ENCODE results near the gene TECPR2.

TECPR2 gene

DNA sequence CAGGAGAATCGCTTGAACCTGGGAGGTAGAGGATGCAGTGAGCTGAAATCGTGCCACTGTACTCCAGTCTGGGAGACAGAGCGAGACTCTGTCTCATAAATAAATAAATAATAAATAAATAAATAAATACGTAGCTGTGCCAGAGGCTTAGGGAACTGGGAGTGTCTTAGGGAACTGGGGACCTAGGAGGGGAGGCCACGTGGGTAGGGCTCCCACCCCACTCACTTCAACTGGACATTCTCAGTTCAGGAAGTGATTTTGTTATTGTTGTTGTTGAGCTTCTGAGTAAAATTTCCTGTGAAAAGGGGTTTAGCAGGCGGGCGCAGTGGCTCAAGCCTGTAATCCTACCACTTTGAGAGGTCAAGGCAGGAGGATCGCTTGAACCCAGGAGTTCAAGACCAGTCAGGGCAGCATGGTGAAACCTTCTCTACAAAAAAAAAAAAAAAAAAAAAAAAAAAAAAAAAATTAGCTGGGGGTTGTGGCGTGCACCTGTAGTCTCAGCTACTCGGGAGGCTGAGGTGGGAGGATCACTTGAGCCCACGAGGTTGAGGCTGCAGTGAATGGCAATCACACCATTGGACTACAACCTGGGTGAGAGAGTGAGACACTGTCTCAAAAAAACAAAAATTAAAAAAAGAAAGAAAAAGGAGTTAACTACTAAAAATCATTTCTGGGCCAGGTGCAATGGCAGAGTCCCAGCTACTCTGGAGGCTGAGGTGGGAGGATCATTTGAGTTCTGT is 165.9 kb downstream of the TECPR2 start:
- no peak overlapping the region for H3K4me3 ChIP-seq (ENCODE audit: low read depth, low read length)
- TF ChIP-seq CTCF (IDR thresholded peaks at IDR 0.05; ENCODE audit: low read depth, low read length, missing control alignments) = no peak
- in situ Hi-C loops (cut with HindIII; ENCODE audit: low sequenced_read_pairs) = no loop called here
- DNase-seq (ENCODE audit: low read depth) = no peak

- no peak for DNase-seq (ENCODE audit: low read depth)
- TF ChIP-seq CTCF (IDR thresholded peaks at IDR 0.05; ENCODE audit: low read depth, low read length, missing control alignments) = no peak
- in situ Hi-C loops (cut with HindIII; ENCODE audit: low sequenced_read_pairs) = no loop called here
- H3K4me3 ChIP-seq (ENCODE audit: low read depth, low read length) = no peak overlapping the region
These were observed 168.2 kb downstream of the TECPR2 start for GRCh38 chr14:102530828-102531478.

GRCh38 chr14:102532204-102532658 is 169.5 kb downstream of the TECPR2 start:
- H3K4me3 ChIP-seq (ENCODE audit: low read depth, low read length) = no peak overlapping the region
- in situ Hi-C loops (cut with HindIII; ENCODE audit: low sequenced_read_pairs) = no loop called here
- TF ChIP-seq CTCF (IDR thresholded peaks at IDR 0.05; ENCODE audit: low read depth, low read length, missing control alignments) = no peak
- DNase-seq (ENCODE audit: low read depth) = no peak

- in situ Hi-C loops (cut with HindIII; ENCODE audit: low sequenced_read_pairs) = no loop called here
- H3K4me3 ChIP-seq (ENCODE audit: low read depth, low read length) = no peak overlapping the region
- no peak for TF ChIP-seq CTCF (IDR thresholded peaks at IDR 0.05; ENCODE audit: low read depth, low read length, missing control alignments)
- DNase-seq (ENCODE audit: low read depth) = no peak
These were observed 175.3 kb downstream of the TECPR2 start for GRCh38 chr14:102537981-102538601.

DNA sequence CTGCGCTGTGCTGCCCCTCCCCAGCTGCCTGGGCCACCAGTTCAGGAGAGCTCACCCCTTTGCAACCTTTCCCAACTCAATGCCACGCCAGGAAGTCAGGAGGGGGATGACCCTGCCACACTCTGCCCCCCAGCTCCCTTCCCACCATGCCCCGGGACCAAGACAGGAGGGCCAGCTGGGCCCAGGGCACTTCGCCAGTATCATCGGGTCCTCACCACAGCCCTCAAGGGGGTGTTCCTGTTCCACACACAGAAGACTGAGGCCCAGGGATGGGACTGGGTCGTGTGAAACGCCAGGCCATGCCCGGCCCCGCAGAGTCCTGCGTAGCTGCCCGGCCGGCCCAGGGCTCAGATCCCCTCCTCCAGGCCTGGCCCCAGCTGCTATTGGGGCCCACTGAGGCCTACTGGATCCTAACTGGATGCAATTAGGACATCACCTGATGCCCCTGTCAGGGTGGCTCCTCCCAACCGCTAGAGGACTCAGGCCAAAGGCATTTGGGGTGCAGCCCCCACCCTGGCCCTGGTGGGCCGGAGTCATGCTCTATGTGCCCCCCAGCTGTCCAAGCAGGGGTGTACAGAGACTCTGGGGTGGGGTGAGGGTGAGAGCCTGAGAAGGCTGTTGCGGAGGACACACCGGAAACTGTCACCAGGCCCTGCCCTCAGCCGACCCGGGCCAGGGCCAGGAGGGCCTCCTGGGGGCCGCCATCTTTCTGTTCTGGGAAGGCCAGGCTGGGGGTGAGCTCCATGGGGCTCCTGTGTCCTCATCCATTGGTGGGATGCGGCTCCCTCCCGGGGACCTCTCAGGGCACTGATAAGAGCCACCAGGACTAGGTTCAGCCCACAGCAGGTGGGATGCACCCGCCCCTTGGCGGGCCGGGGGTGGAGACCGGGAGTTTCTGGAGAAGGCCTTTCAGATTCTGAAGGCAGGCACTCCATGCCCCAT is 176.1 kb downstream of the TECPR2 start:
- no peak overlapping the region for H3K4me3 ChIP-seq (ENCODE audit: low read depth, low read length)
- in situ Hi-C loops (cut with HindIII; ENCODE audit: low sequenced_read_pairs) = no loop called here
- no peak for TF ChIP-seq CTCF (IDR thresholded peaks at IDR 0.05; ENCODE audit: low read depth, low read length, missing control alignments)
- DNase-seq (ENCODE audit: low read depth) = no peak

Data from astrocyte of the cerebellum (primary cell).